Erythroblast (primary cell): Measurements from ENCODE around the gene IPCEF1.

ENCODE experiments used
- GATA1 ChIP-seq: IDR thresholded peaks from 2 replicates; pipeline ENCODE4 v1.6.1; 2011; ENCODE audit warnings: low read depth, mild to moderate bottlenecking, control low read depth, low read length, moderate library complexity
- POLR2A ChIP-seq: IDR thresholded peaks from 2 replicates; pipeline ENCODE4 v1.6.1; 2011; ENCODE audit warnings: mild to moderate bottlenecking, low read length

DNA sequence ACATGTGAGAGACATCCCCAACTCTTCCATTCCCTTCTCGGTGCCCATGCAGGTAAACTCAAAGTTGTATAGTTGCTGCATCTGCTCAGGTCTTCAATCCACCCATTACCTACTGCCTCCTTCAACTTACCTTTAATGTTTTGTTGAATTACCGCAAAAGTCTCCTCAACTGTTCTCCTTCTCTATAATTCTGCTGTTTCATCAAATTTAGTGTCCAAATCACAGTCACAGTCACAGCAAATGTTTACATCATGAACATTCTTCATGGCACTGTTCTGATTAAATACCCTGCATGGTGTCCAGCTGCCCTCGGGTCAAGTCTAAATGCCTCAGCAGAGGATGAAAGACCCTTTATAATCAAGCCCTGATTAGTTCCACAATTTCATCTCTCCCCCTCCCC lies 130.1 kb downstream of the IPCEF1 start:
- TF ChIP-seq POLR2A (no peak), GATA1 (no peak)
